Endodermal cell (in vitro differentiated cells): ENCODE results near the gene IL1RL2. TPM values are rescaled to one million over a fixed set of nuclear protein-coding genes. Genes with fewer than 3 reads are reported as not detected.

ENCODE experiments used
- DNase-seq: peaks from one replicate; pipeline ENCODE4 v3.0.0-alpha.2; 2017
- H3K27ac ChIP-seq: 2 replicates; pipeline ENCODE4 v1.5.1; 2013; ENCODE audit warnings: mild to moderate bottlenecking, low read depth, low read length, moderate library complexity
- H3K27me3 ChIP-seq: 2 replicates; pipeline ENCODE4 v1.6.1; 2013; ENCODE audit warnings: mild to moderate bottlenecking, low read length, moderate library complexity; ENCODE audit not compliant: insufficient read depth, control insufficient read depth, poor library complexity, severe bottlenecking
- H3K36me3 ChIP-seq: 2 replicates; pipeline ENCODE4 v1.7.0; 2013; ENCODE audit warnings: mild to moderate bottlenecking, low read length, moderate library complexity; ENCODE audit not compliant: control insufficient read depth, insufficient read depth
- H3K4me1 ChIP-seq: one replicate; pipeline ENCODE4 v1.7.0; 2013; ENCODE audit warnings: low read length; ENCODE audit not compliant: control insufficient read depth, insufficient read depth
- H3K4me3 ChIP-seq: 2 replicates; pipeline ENCODE4 v1.5.1; 2013; ENCODE audit warnings: mild to moderate bottlenecking, low read length, moderate library complexity
- H3K9ac ChIP-seq: 2 replicates; pipeline ENCODE4 v1.6.1; 2013; ENCODE audit warnings: mild to moderate bottlenecking, low read length, moderate library complexity; ENCODE audit not compliant: poor library complexity, severe bottlenecking; ENCODE audit errors: extremely low read depth
- H3K9me3 ChIP-seq: 2 replicates; pipeline ENCODE4 v1.6.1; 2013; ENCODE audit warnings: mild to moderate bottlenecking, low read length, moderate library complexity; ENCODE audit not compliant: control insufficient read depth
- H3K27ac Mint-ChIP-seq: 2 replicates; pipeline ENCODE4 v1.8.0; 2020; ENCODE audit warnings: mixed read lengths
- H3K27me3 Mint-ChIP-seq: 2 replicates; pipeline ENCODE4 v1.8.0; 2021; ENCODE audit warnings: mild to moderate bottlenecking, mixed read lengths; ENCODE audit not compliant: insufficient read depth
- H3K36me3 Mint-ChIP-seq: 2 replicates; pipeline ENCODE4 v1.8.0; 2020; ENCODE audit warnings: low read depth, mixed read lengths
- H3K4me1 Mint-ChIP-seq: 2 replicates; pipeline ENCODE4 v1.8.0; 2020; ENCODE audit warnings: mixed read lengths
- H3K4me3 Mint-ChIP-seq: 2 replicates; pipeline ENCODE4 v1.8.0; 2020; ENCODE audit warnings: mild to moderate bottlenecking, moderate library complexity, mixed read lengths
- H3K9me3 Mint-ChIP-seq: 2 replicates; pipeline ENCODE4 v1.8.0; 2020; ENCODE audit warnings: mild to moderate bottlenecking, mixed read lengths
- CTCF ChIP-seq: fragments of 200-600 bp; sonication (generic); conservative IDR thresholded peaks from 2 replicates; pipeline ENCODE4 v1.5.0; 2021; ENCODE audit warnings: antibody characterized with exemption, mild to moderate bottlenecking
- WGBS, 2 experiments: methylation state at CpG; one replicate each; pipeline versions ENCODE4 v1.1.5 to v1.1.7; 2013; ENCODE audit warnings: missing lambda C conversion rate in 2 of 2, mixed read lengths in 1 of 2; ENCODE audit not compliant: insufficient coverage in 1 of 2, insufficient read length in 1 of 2; 5-methylcytosine and 5-hydroxymethylcytosine counted together
- total RNA-seq, 2 donors: library from RNA; stranded (reverse); fragmentation: NEBNext Ultra II Directional in 1 of 2; extraction: Animal tissue kit (Norgen Biotek cat#: 25700) in 1 of 2; gene quantifications; 2 replicates in 1 of 2; 3 replicates in 1 of 2; pipeline ENCODE4 v1.2.1, GENCODE V29; 2021

The IL1RL2 gene
- total RNA-seq, 2 donors from 2014 or later, result 0.38 to 0.44 TPM

DNA sequence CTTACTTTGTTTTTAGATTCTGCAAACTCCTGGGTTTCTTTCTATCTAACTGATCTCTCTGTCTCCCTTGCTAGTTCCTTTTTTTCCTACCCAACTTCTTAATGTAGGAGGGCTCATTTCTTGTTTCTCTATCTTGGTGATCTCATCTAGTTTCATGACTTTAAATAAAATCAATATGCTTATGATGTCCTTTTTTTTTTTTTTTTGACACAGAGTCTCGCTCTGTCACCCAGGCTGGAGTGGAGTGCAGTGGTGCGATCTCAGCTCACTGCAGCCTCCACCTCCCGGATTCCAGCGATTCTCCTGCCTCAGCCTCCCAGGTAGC, 82.3 kb downstream of the IL1RL2 start:
- Mint-ChIP-seq H3K4me3 (no peak overlapping the region), H3K27me3 (peaks cover 11% of the 10 kb centered on the region), H3K27ac (no peak overlapping the region), H3K9me3 (no peaks in the 10 kb centered on the region), H3K4me1 (peaks cover 2% of the 10 kb centered on the region), H3K36me3 (no peaks in the 10 kb centered on the region)
- Histone ChIP-seq H3K4me3 (no peak overlapping the region), H3K9me3 (peaks cover 6% of the 10 kb centered on the region), H3K27ac (no peak overlapping the region), H3K27me3 (no peaks in the 10 kb centered on the region), H3K9ac (no peak overlapping the region), H3K4me1 (no peaks in the 10 kb centered on the region), H3K36me3 (no peaks in the 10 kb centered on the region)
- no peak for DNase-seq
- no peak for TF ChIP-seq CTCF
- WGBS, 2 experiments, result 96 to 100% methylated on average over 2 to 4 of the region's 4 CpGs

GRCh38 chr2:102271844-102272243, 85.0 kb downstream of the IL1RL2 start:
- Histone ChIP-seq H3K27me3 (no peaks in the 10 kb centered on the region), H3K9me3 (peaks cover 28% of the 10 kb centered on the region), H3K36me3 (no peaks in the 10 kb centered on the region), H3K4me3 (no peak overlapping the region), H3K27ac (no peak overlapping the region), H3K4me1 (peaks cover 10% of the 10 kb centered on the region), H3K9ac (no peak overlapping the region)
- peaks cover 11% of the 10 kb centered on the region for H3K27me3 Mint-ChIP-seq
- H3K36me3 Mint-ChIP-seq, result peaks cover 4% of the 10 kb centered on the region
- no peak overlapping the region for H3K4me3 Mint-ChIP-seq
- no peak overlapping the region for H3K27ac Mint-ChIP-seq
- H3K9me3 Mint-ChIP-seq, result peaks cover 24% of the 10 kb centered on the region
- H3K4me1 Mint-ChIP-seq, result peaks cover 11% of the 10 kb centered on the region
- 87 to 92% methylated on average over 4 to 5 of the region's 5 CpGs for WGBS, 2 experiments
- peak; percentile 45 for TF ChIP-seq CTCF
- no peak for DNase-seq

DNA sequence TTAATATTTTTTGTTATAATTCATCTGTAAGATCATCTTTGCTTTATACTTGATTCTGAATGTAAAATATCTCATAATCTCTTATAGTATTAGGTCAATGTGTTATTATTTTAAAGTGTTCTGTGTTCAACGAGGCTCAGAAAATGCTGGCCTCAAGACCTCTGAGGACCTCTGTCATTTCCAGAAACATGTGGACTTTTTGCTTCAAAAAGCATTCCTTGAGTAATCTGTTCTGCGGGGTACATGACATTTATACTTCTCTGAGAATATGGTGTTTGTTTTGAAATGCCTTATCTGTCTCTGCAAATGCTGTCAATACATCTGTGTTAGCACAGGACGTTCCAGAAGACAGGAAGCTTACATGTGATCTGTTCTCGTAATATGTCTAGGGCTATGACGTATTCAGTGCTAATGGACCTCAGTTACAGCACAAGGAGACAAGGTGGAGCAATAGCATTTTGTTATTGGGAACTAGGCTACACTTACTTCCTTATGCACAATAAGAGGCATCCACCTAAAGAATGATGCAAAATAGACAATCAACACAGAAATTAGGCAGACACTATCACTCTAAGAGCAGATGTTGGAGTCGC, 86.9 kb downstream of the IL1RL2 start:
- Histone ChIP-seq H3K4me1 (peaks cover 16% of the 10 kb centered on the region), H3K36me3 (no peaks in the 10 kb centered on the region), H3K4me3 (peak overlapping the region; percentile 70), H3K9ac (no peak overlapping the region), H3K9me3 (peaks cover 28% of the 10 kb centered on the region), H3K27me3 (no peaks in the 10 kb centered on the region), H3K27ac (no peak overlapping the region)
- DNase-seq, result no peak
- Mint-ChIP-seq H3K4me3 (no peak overlapping the region), H3K36me3 (peaks cover 4% of the 10 kb centered on the region), H3K27me3 (peaks cover 11% of the 10 kb centered on the region), H3K27ac (no peak overlapping the region), H3K4me1 (peaks cover 26% of the 10 kb centered on the region), H3K9me3 (peaks cover 24% of the 10 kb centered on the region)
- 93 to 94% methylated on average over 5 to 6 of the region's 6 CpGs for WGBS, 2 experiments
- no peak for TF ChIP-seq CTCF
